Endodermal cell (in vitro differentiated cells): ENCODE data around the gene SEPTIN10. TPM values are rescaled to one million over a fixed set of nuclear protein-coding genes. Genes with fewer than 3 reads are reported as not detected.

Experiments used
- DNase-seq: peaks from one replicate; pipeline ENCODE4 v3.0.0-alpha.2; 2017
- H3K27ac ChIP-seq: 2 replicates; pipeline ENCODE4 v1.5.1; 2013; ENCODE audit warnings: mild to moderate bottlenecking, low read depth, low read length, moderate library complexity
- H3K27me3 ChIP-seq: 2 replicates; pipeline ENCODE4 v1.6.1; 2013; ENCODE audit warnings: mild to moderate bottlenecking, low read length, moderate library complexity; ENCODE audit not compliant: insufficient read depth, control insufficient read depth, poor library complexity, severe bottlenecking
- H3K36me3 ChIP-seq: 2 replicates; pipeline ENCODE4 v1.7.0; 2013; ENCODE audit warnings: mild to moderate bottlenecking, low read length, moderate library complexity; ENCODE audit not compliant: control insufficient read depth, insufficient read depth
- H3K4me1 ChIP-seq: one replicate; pipeline ENCODE4 v1.7.0; 2013; ENCODE audit warnings: low read length; ENCODE audit not compliant: control insufficient read depth, insufficient read depth
- H3K4me3 ChIP-seq: 2 replicates; pipeline ENCODE4 v1.5.1; 2013; ENCODE audit warnings: mild to moderate bottlenecking, low read length, moderate library complexity
- H3K9ac ChIP-seq: 2 replicates; pipeline ENCODE4 v1.6.1; 2013; ENCODE audit warnings: mild to moderate bottlenecking, low read length, moderate library complexity; ENCODE audit not compliant: poor library complexity, severe bottlenecking; ENCODE audit errors: extremely low read depth
- H3K9me3 ChIP-seq: 2 replicates; pipeline ENCODE4 v1.6.1; 2013; ENCODE audit warnings: mild to moderate bottlenecking, low read length, moderate library complexity; ENCODE audit not compliant: control insufficient read depth
- H3K27ac Mint-ChIP-seq: 2 replicates; pipeline ENCODE4 v1.8.0; 2020; ENCODE audit warnings: mixed read lengths
- H3K27me3 Mint-ChIP-seq: 2 replicates; pipeline ENCODE4 v1.8.0; 2021; ENCODE audit warnings: mild to moderate bottlenecking, mixed read lengths; ENCODE audit not compliant: insufficient read depth
- H3K36me3 Mint-ChIP-seq: 2 replicates; pipeline ENCODE4 v1.8.0; 2020; ENCODE audit warnings: low read depth, mixed read lengths
- H3K4me1 Mint-ChIP-seq: 2 replicates; pipeline ENCODE4 v1.8.0; 2020; ENCODE audit warnings: mixed read lengths
- H3K4me3 Mint-ChIP-seq: 2 replicates; pipeline ENCODE4 v1.8.0; 2020; ENCODE audit warnings: mild to moderate bottlenecking, moderate library complexity, mixed read lengths
- H3K9me3 Mint-ChIP-seq: 2 replicates; pipeline ENCODE4 v1.8.0; 2020; ENCODE audit warnings: mild to moderate bottlenecking, mixed read lengths
- WGBS, 2 experiments: methylation state at CpG; one replicate each; pipeline versions ENCODE4 v1.1.5 to v1.1.7; 2013; ENCODE audit warnings: missing lambda C conversion rate in 2 of 2, mixed read lengths in 1 of 2; ENCODE audit not compliant: insufficient coverage in 1 of 2, insufficient read length in 1 of 2; 5-methylcytosine and 5-hydroxymethylcytosine counted together
- total RNA-seq, 2 donors: library from RNA; stranded (reverse); fragmentation: NEBNext Ultra II Directional in 1 of 2; extraction: Animal tissue kit (Norgen Biotek cat#: 25700) in 1 of 2; gene quantifications; 2 replicates in 1 of 2; 3 replicates in 1 of 2; pipeline ENCODE4 v1.2.1, GENCODE V29; 2021
- TF ChIP-seq, protein P1 (sequence below): fragments of 200-600 bp; sonication (generic); conservative IDR thresholded peaks from 2 replicates; pipeline ENCODE4 v1.5.0; 2021; ENCODE audit warnings: antibody characterized with exemption, mild to moderate bottlenecking

Gene SEPTIN10
- total RNA-seq, 2 donors from 2014 or later, result 103 to 120 TPM

DNA sequence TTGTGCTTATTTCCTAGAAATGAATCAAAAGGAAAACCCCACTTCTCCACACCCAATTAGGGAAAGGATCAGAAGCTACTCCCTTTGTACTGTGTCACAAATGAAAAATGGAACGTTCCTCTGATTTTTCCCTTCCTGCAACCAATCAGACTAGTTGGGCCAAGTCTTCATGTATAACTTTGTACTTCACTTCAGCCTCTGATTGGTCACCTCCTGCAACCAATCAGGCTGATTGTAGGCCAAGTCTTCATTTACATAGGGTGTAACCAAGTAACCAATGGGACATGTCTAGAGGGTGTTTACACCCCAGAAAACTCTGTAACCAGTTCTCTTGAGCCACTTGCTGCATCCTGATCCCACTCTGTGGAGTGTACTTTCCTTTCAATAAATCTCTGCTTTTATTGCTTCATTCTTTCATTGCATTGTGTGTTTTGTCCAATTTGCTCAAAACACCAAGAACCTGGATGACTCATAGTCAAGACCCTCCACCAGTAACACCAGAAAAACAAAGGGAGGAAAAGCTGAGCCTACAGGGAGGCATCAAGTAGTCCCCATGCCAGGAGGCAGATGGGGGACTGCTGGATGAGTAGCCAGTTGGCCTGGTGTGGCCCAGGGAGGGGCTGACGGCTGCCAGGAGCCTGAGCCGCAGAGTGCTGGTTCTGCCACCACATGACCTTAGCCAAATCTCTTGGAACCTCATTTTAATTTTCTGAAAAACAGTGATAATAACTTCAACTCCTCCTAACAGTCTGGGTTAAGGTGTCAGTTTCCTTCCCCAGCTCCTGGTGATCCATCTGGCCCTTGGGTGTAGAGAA lies 46.5 kb upstream of the SEPTIN10 start:
- no peak overlapping the region for H3K9ac ChIP-seq
- Mint-ChIP-seq H3K36me3 (no peaks in the 10 kb centered on the region), H3K27ac (no peak overlapping the region), H3K27me3 (no peaks in the 10 kb centered on the region), H3K9me3 (no peaks in the 10 kb centered on the region), H3K4me3 (no peak overlapping the region), H3K4me1 (peaks cover 22% of the 10 kb centered on the region)
- 77 to 97% methylated on average over 3 of the region's 3 CpGs for WGBS, 2 experiments
- peaks cover 4% of the 10 kb centered on the region for H3K4me1 ChIP-seq
- H3K9me3 ChIP-seq, result no peaks in the 10 kb centered on the region
- peak overlapping the region; percentile 77 for H3K27ac ChIP-seq
- no peak for DNase-seq
- no peak overlapping the region for H3K4me3 ChIP-seq
- no peaks in the 10 kb centered on the region for H3K27me3 ChIP-seq
- TF ChIP-seq, protein P1, sequence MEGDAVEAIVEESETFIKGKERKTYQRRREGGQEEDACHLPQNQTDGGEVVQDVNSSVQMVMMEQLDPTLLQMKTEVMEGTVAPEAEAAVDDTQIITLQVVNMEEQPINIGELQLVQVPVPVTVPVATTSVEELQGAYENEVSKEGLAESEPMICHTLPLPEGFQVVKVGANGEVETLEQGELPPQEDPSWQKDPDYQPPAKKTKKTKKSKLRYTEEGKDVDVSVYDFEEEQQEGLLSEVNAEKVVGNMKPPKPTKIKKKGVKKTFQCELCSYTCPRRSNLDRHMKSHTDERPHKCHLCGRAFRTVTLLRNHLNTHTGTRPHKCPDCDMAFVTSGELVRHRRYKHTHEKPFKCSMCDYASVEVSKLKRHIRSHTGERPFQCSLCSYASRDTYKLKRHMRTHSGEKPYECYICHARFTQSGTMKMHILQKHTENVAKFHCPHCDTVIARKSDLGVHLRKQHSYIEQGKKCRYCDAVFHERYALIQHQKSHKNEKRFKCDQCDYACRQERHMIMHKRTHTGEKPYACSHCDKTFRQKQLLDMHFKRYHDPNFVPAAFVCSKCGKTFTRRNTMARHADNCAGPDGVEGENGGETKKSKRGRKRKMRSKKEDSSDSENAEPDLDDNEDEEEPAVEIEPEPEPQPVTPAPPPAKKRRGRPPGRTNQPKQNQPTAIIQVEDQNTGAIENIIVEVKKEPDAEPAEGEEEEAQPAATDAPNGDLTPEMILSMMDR, result no peak
- no peaks in the 10 kb centered on the region for H3K36me3 ChIP-seq

DNA sequence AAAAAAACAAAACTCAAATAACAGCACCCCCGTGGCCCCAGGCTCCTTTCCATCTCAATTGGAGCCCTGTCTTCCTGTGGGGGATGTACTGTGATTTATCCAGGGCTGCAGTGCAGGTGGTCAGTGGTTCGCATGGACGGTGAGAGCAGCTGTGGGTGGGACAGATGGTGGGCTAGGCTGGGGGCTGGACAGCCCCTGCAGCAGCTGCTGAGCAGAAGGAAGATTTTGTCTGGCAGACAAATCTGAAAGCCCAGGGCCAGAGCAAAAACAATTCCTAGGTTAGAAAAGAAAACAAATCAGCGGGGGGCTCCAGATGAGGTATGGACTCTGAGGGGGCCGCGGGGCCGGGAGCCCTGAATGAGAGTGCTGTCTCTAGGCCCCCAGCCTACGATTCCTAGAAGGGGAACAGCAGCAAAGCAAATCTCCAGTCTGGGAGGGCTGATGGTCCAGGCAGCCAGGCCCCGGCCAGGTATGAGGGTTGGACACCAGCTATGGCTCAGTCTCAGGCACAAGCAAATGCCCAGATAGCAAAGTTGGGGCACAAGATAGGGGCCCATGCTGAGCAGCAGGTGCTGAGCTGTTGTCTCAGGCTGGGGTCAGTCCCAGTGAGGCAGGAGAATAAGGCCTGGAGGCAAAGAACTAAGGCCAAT lies 45.8 kb upstream of the SEPTIN10 start:
- Mint-ChIP-seq H3K27ac (no peak overlapping the region), H3K27me3 (no peaks in the 10 kb centered on the region), H3K9me3 (no peaks in the 10 kb centered on the region), H3K4me1 (peaks cover 25% of the 10 kb centered on the region), H3K36me3 (no peaks in the 10 kb centered on the region), H3K4me3 (no peak overlapping the region)
- no peaks in the 10 kb centered on the region for H3K9me3 ChIP-seq
- no peak overlapping the region for H3K9ac ChIP-seq
- peaks cover 4% of the 10 kb centered on the region for H3K4me1 ChIP-seq
- no peaks in the 10 kb centered on the region for H3K36me3 ChIP-seq
- H3K27me3 ChIP-seq, result no peaks in the 10 kb centered on the region
- no peak for DNase-seq
- TF ChIP-seq, protein P1, result no peak
- 56 to 73% methylated on average over 4 to 9 of the region's 9 CpGs for WGBS, 2 experiments
- H3K27ac ChIP-seq, result peak overlapping the region; percentile 77
- no peak overlapping the region for H3K4me3 ChIP-seq

DNA sequence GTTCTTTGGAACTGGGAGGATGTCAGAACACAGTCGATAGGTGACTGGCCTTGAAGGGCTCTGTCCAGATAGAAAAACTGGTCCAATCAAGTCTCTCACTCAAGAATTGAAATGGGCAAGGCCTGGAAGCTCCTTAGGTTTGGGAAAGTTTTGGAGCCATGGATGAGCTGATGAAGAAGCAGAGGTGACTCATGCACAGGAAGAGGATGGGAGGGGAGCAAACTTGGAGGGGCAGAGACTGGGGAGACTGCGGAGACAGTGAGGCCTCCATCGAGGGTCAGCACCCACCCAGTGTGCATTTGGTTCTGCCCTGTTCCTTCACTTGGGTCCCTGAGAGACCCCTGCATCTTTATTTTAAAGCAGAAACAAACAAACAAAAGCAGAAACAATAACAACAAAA lies 41.5 kb upstream of the SEPTIN10 start:
- no peak overlapping the region for H3K4me3 Mint-ChIP-seq
- H3K9ac ChIP-seq, result no peak overlapping the region
- DNase-seq, result no peak
- no peaks in the 10 kb centered on the region for H3K9me3 Mint-ChIP-seq
- no peaks in the 10 kb centered on the region for H3K36me3 ChIP-seq
- H3K4me3 ChIP-seq, result no peak overlapping the region
- no peaks in the 10 kb centered on the region for H3K27me3 ChIP-seq
- no peak overlapping the region for H3K27ac ChIP-seq
- H3K4me1 Mint-ChIP-seq, result peaks cover 23% of the 10 kb centered on the region
- H3K9me3 ChIP-seq, result no peaks in the 10 kb centered on the region
- TF ChIP-seq, protein P1, result no peak
- H3K27ac Mint-ChIP-seq, result no peak overlapping the region
- 90 to 92% methylated on average over 2 to 3 of the region's 3 CpGs for WGBS, 2 experiments
- no peaks in the 10 kb centered on the region for H3K27me3 Mint-ChIP-seq
- H3K36me3 Mint-ChIP-seq, result no peaks in the 10 kb centered on the region
- peaks cover under 1% of the 10 kb centered on the region for H3K4me1 ChIP-seq
